ENCODE data around the gene HOXB3.

Gene HOXB3

GRCh38 chr17:48559840-48560817, 29.9 kb downstream of the HOXB3 start:
- no peak for DNase-seq (ENCODE audit: low read depth)
- TF ChIP-seq CTCF (conservative IDR thresholded peaks at IDR 0.05; ENCODE audit: low read depth, low read length): no peak
- H3K4me3 ChIP-seq (ENCODE audit: low read depth, low read length): no peak overlapping the region

- no peak for DNase-seq (ENCODE audit: low read depth)
- TF ChIP-seq CTCF (conservative IDR thresholded peaks at IDR 0.05; ENCODE audit: low read depth, low read length): no peak
- no peak overlapping the region for H3K4me3 ChIP-seq (ENCODE audit: low read depth, low read length)
These were observed 30.8 kb downstream of the HOXB3 start for GRCh38 chr17:48559122-48559839.

- H3K4me3 ChIP-seq (ENCODE audit: low read depth, low read length): no peak overlapping the region
- no peak for TF ChIP-seq CTCF (conservative IDR thresholded peaks at IDR 0.05; ENCODE audit: low read depth, low read length)
- no peak for DNase-seq (ENCODE audit: low read depth)
These were observed 31.3 kb downstream of the HOXB3 start for GRCh38 chr17:48558831-48559121.

- H3K4me3 ChIP-seq (ENCODE audit: low read depth, low read length): no peak overlapping the region
- no peak for DNase-seq (ENCODE audit: low read depth)
- no peak for TF ChIP-seq CTCF (conservative IDR thresholded peaks at IDR 0.05; ENCODE audit: low read depth, low read length)
These were observed 31.8 kb downstream of the HOXB3 start for GRCh38 chr17:48558057-48558830.

- DNase-seq (ENCODE audit: low read depth): no peak
- no peak for TF ChIP-seq CTCF (conservative IDR thresholded peaks at IDR 0.05; ENCODE audit: low read depth, low read length)
- no peak overlapping the region for H3K4me3 ChIP-seq (ENCODE audit: low read depth, low read length)
These were observed 33.3 kb downstream of the HOXB3 start for GRCh38 chr17:48556576-48557401.

- no peak for DNase-seq (ENCODE audit: low read depth)
- no peak for TF ChIP-seq CTCF (conservative IDR thresholded peaks at IDR 0.05; ENCODE audit: low read depth, low read length)
- no peak overlapping the region for H3K4me3 ChIP-seq (ENCODE audit: low read depth, low read length)
These were observed 33.8 kb downstream of the HOXB3 start for GRCh38 chr17:48556229-48556575.
